SK-N-SH treated with all-trans-retinoic acid at 6 μM for 48 hours (cell line): Measurements from ENCODE around the gene SORCS2.
A peak's percentile ranks its signal among the peaks of the same experiment; 100 is the strongest.

ENCODE experiments used
- ATAC-seq: fragments of 200-7000 bp; cut with Tn5 transposase; 3 replicates; pipeline ENCODE4 v1.9.1; 2020; ENCODE audit warnings: mild to moderate bottlenecking, moderate library complexity
- ARNTL ChIP-seq: fragments of 450-650 bp; formaldehyde crosslinking; IDR thresholded peaks from 2 replicates; pipeline ENCODE4 v1.5.0; 2020; ENCODE audit warnings: low read depth, mild to moderate bottlenecking, moderate library complexity, borderline replicate concordance
- BACH2 ChIP-seq: fragments of 250-450 bp; sonication (Bioruptor Pico); IDR thresholded peaks from 2 replicates; pipeline ENCODE4 v1.9.0; 2021; ENCODE audit warnings: mild to moderate bottlenecking, borderline replicate concordance
- CSDC2 ChIP-seq: fragments of 250-450 bp; sonication (Bioruptor Pico); IDR thresholded peaks from 2 replicates; pipeline ENCODE4 v1.5.0; 2020; ENCODE audit warnings: mild to moderate bottlenecking, moderate library complexity
- ESRRG ChIP-seq: fragments of 250-450 bp; sonication (Bioruptor Pico); IDR thresholded peaks from 2 replicates; pipeline ENCODE4 v1.6.1; 2021; ENCODE audit warnings: mild to moderate bottlenecking
- ISL1 ChIP-seq: fragments of 250-450 bp; sonication (Bioruptor Pico); IDR thresholded peaks from 2 replicates; pipeline ENCODE4 v2.1.2; 2022; ENCODE audit warnings: mild to moderate bottlenecking, moderate library complexity
- OSR1 ChIP-seq: fragments of 250-450 bp; sonication (Bioruptor Pico); IDR thresholded peaks from 2 replicates; pipeline ENCODE4 v1.8.0; 2022; ENCODE audit warnings: moderate library complexity, mild to moderate bottlenecking, inconsistent platforms
- PPARA ChIP-seq: fragments of 250-450 bp; sonication (Bioruptor Pico); IDR thresholded peaks from 2 replicates; pipeline ENCODE4 v1.5.0; 2020; ENCODE audit warnings: mild to moderate bottlenecking, borderline replicate concordance
- RARB ChIP-seq: fragments of 250-450 bp; sonication (Bioruptor Pico); IDR thresholded peaks from 2 replicates; pipeline ENCODE4 v1.8.0; 2021; ENCODE audit warnings: mild to moderate bottlenecking, moderate library complexity
- SNAI2 ChIP-seq: fragments of 250-450 bp; sonication (Bioruptor Pico); IDR thresholded peaks from 2 replicates; pipeline ENCODE4 v1.5.0; 2020; ENCODE audit warnings: mild to moderate bottlenecking, moderate library complexity
- TCF4 ChIP-seq: fragments of 250-450 bp; sonication (Bioruptor Pico); IDR thresholded peaks from 2 replicates; pipeline ENCODE4 v1.8.0; 2021; ENCODE audit warnings: mild to moderate bottlenecking, moderate library complexity, borderline replicate concordance
- TOX ChIP-seq: fragments of 250-450 bp; sonication (Bioruptor Pico); IDR thresholded peaks from 2 replicates; pipeline ENCODE4 v1.8.0; 2021; ENCODE audit warnings: mild to moderate bottlenecking, moderate library complexity, borderline replicate concordance
- ZC3H10 ChIP-seq: fragments of 250-450 bp; sonication (Bioruptor Pico); IDR thresholded peaks from 2 replicates; pipeline ENCODE4 v1.5.1; 2021; ENCODE audit warnings: mild to moderate bottlenecking, moderate library complexity
- ZFP3 ChIP-seq: fragments of 250-450 bp; sonication (Bioruptor Pico); IDR thresholded peaks from 2 replicates; pipeline ENCODE4 v1.5.0; 2020; ENCODE audit warnings: mild to moderate bottlenecking, moderate library complexity
- ZFP30 ChIP-seq: fragments of 450-650 bp; formaldehyde crosslinking; IDR thresholded peaks from 2 replicates; pipeline ENCODE4 v1.5.0; 2022; ENCODE audit warnings: mild to moderate bottlenecking, moderate library complexity
- ZNF565 ChIP-seq: fragments of 450-650 bp; formaldehyde crosslinking; conservative IDR thresholded peaks from 2 replicates; pipeline ENCODE4 v1.5.0; 2020; ENCODE audit warnings: low read depth, mild to moderate bottlenecking, moderate library complexity
- ZNF70 ChIP-seq: fragments of 450-650 bp; formaldehyde crosslinking; IDR thresholded peaks from 2 replicates; pipeline ENCODE4 v1.5.0; 2020; ENCODE audit warnings: mild to moderate bottlenecking, moderate library complexity
- ZNF8 ChIP-seq: fragments of 450-650 bp; formaldehyde crosslinking; IDR thresholded peaks from 2 replicates; pipeline ENCODE4 v1.5.0; 2020; ENCODE audit warnings: mild to moderate bottlenecking, moderate library complexity
- TF ChIP-seq, protein P1 (sequence below): fragments of 250-450 bp; sonication (Bioruptor Pico); IDR thresholded peaks from 2 replicates; pipeline ENCODE4 v1.5.1; 2021; ENCODE audit warnings: mild to moderate bottlenecking, moderate library complexity
- TF ChIP-seq, protein P2 (sequence below): fragments of 250-450 bp; sonication (Bioruptor Pico); IDR thresholded peaks from 2 replicates; pipeline ENCODE4 v1.8.0; 2021; ENCODE audit warnings: low read depth, mild to moderate bottlenecking, moderate library complexity, borderline replicate concordance
- TF ChIP-seq, protein P3 (sequence below): fragments of 250-450 bp; sonication (Bioruptor Pico); IDR thresholded peaks from 2 replicates; pipeline ENCODE4 v1.5.0; 2020; ENCODE audit warnings: mild to moderate bottlenecking, moderate library complexity
- TF ChIP-seq, protein P4 (sequence below): fragments of 250-450 bp; sonication (Bioruptor Pico); IDR thresholded peaks from 2 replicates; pipeline ENCODE4 v1.5.1; 2020; ENCODE audit warnings: low read depth, mild to moderate bottlenecking, moderate library complexity
- TF ChIP-seq, protein P5 (sequence below): fragments of 250-450 bp; sonication (Bioruptor Pico); IDR thresholded peaks from 2 replicates; pipeline ENCODE4 v1.8.0; 2020; ENCODE audit warnings: mild to moderate bottlenecking, moderate library complexity, borderline replicate concordance

The SORCS2 gene

DNA sequence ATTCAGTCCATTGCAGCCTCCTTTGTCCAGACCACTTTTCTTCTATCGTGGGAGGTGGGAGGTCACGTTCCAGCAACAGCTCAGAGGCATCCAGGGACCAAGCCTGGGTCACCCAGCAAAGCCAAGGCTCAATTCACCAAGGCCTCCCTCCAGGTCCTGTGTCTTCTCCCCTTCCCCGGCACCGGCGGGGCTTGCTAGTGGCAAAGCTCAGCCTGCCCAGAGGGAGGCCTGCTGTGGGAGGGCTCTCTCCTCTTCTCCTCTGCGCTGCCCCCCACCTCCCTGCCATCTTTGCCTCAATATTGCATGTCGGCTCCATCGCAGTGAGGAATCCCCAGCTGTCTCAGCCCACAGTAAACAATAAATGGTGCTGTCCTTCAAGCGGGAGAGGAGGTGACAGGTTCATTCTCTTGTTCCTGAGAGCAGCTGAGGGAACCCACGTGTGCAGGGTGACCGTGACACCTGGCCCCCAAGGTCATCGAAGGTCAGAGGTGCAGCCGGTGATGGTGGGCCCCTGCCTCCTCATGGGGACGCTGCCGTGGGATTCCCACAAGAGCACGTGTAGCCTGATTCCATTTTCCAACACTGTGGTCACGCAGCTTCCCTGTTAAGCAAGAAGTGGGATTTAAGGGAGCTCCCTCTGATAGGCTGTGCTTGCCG is 353.9 kb downstream of the SORCS2 start:
- no peak for ATAC-seq
- TF ChIP-seq, protein P1, sequence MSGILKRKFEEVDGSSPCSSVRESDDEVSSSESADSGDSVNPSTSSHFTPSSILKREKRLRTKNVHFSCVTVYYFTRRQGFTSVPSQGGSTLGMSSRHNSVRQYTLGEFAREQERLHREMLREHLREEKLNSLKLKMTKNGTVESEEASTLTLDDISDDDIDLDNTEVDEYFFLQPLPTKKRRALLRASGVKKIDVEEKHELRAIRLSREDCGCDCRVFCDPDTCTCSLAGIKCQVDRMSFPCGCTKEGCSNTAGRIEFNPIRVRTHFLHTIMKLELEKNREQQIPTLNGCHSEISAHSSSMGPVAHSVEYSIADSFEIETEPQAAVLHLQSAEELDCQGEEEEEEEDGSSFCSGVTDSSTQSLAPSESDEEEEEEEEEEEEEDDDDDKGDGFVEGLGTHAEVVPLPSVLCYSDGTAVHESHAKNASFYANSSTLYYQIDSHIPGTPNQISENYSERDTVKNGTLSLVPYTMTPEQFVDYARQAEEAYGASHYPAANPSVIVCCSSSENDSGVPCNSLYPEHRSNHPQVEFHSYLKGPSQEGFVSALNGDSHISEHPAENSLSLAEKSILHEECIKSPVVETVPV (CRISPR knock-in tag) = no peak
- TF ChIP-seq OSR1 (CRISPR knock-in tag) = no peak
- TF ChIP-seq ESRRG (CRISPR knock-in tag) = no peak
- TF ChIP-seq TOX (CRISPR knock-in tag) = no peak
- no peak for TF ChIP-seq SNAI2
- no peak for TF ChIP-seq ZNF8 (CRISPR knock-in tag)
- TF ChIP-seq ZC3H10 = no peak
- TF ChIP-seq PPARA (CRISPR knock-in tag) = no peak
- no peak for TF ChIP-seq ZFP3 (CRISPR knock-in tag)
- TF ChIP-seq ZNF565 (CRISPR knock-in tag) = no peak
- TF ChIP-seq, protein P2, sequence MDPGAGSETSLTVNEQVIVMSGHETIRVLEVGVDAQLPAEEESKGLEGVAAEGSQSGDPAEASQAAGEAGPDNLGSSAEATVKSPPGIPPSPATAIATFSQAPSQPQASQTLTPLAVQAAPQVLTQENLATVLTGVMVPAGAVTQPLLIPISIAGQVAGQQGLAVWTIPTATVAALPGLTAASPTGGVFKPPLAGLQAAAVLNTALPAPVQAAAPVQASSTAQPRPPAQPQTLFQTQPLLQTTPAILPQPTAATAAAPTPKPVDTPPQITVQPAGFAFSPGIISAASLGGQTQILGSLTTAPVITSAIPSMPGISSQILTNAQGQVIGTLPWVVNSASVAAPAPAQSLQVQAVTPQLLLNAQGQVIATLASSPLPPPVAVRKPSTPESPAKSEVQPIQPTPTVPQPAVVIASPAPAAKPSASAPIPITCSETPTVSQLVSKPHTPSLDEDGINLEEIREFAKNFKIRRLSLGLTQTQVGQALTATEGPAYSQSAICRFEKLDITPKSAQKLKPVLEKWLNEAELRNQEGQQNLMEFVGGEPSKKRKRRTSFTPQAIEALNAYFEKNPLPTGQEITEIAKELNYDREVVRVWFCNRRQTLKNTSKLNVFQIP (CRISPR knock-in tag) = no peak
- no peak for TF ChIP-seq ZFP30
- no peak for TF ChIP-seq RARB
- TF ChIP-seq, protein P3, sequence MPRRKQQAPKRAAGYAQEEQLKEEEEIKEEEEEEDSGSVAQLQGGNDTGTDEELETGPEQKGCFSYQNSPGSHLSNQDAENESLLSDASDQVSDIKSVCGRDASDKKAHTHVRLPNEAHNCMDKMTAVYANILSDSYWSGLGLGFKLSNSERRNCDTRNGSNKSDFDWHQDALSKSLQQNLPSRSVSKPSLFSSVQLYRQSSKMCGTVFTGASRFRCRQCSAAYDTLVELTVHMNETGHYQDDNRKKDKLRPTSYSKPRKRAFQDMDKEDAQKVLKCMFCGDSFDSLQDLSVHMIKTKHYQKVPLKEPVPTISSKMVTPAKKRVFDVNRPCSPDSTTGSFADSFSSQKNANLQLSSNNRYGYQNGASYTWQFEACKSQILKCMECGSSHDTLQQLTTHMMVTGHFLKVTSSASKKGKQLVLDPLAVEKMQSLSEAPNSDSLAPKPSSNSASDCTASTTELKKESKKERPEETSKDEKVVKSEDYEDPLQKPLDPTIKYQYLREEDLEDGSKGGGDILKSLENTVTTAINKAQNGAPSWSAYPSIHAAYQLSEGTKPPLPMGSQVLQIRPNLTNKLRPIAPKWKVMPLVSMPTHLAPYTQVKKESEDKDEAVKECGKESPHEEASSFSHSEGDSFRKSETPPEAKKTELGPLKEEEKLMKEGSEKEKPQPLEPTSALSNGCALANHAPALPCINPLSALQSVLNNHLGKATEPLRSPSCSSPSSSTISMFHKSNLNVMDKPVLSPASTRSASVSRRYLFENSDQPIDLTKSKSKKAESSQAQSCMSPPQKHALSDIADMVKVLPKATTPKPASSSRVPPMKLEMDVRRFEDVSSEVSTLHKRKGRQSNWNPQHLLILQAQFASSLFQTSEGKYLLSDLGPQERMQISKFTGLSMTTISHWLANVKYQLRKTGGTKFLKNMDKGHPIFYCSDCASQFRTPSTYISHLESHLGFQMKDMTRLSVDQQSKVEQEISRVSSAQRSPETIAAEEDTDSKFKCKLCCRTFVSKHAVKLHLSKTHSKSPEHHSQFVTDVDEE = no peak
- no peak for TF ChIP-seq ISL1 (CRISPR knock-in tag)
- TF ChIP-seq, protein P4, sequence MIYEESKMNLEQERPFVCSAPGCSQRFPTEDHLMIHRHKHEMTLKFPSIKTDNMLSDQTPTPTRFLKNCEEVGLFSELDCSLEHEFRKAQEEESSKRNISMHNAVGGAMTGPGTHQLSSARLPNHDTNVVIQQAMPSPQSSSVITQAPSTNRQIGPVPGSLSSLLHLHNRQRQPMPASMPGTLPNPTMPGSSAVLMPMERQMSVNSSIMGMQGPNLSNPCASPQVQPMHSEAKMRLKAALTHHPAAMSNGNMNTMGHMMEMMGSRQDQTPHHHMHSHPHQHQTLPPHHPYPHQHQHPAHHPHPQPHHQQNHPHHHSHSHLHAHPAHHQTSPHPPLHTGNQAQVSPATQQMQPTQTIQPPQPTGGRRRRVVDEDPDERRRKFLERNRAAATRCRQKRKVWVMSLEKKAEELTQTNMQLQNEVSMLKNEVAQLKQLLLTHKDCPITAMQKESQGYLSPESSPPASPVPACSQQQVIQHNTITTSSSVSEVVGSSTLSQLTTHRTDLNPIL = no peak
- TF ChIP-seq, protein P5, sequence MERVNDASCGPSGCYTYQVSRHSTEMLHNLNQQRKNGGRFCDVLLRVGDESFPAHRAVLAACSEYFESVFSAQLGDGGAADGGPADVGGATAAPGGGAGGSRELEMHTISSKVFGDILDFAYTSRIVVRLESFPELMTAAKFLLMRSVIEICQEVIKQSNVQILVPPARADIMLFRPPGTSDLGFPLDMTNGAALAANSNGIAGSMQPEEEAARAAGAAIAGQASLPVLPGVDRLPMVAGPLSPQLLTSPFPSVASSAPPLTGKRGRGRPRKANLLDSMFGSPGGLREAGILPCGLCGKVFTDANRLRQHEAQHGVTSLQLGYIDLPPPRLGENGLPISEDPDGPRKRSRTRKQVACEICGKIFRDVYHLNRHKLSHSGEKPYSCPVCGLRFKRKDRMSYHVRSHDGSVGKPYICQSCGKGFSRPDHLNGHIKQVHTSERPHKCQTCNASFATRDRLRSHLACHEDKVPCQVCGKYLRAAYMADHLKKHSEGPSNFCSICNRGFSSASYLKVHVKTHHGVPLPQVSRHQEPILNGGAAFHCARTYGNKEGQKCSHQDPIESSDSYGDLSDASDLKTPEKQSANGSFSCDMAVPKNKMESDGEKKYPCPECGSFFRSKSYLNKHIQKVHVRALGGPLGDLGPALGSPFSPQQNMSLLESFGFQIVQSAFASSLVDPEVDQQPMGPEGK = no peak
- no peak for TF ChIP-seq ARNTL (CRISPR knock-in tag)

DNA sequence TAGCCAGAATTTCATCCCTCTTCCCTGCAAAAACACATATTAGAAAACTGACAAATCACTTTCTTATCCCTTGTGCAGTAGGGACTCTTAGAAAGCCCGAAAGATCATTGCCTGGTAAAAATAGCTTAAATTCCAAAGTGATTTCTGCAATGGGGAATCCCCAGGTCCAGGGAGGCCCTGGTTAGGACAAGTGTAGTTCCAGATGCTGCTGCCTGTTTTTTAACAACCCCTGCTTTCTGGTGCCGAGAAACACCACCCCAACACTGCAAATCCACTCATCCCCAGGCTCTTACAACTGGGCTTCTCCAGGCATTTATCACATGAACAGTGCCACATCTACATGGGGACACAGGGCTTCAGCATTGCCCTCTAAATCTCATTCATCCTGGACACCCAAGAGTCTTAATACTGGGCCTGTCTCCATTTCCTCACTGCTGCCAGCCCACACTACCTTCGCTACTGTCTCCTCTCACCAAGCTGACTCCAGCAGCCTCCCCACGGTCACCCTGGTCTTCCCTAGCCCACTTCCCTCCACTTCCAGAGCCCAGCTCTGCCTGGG is 354.6 kb downstream of the SORCS2 start:
- ATAC-seq = peak; percentile 84
- TF ChIP-seq ZNF70 (CRISPR knock-in tag) (no peak), ISL1 (CRISPR knock-in tag) (no peak), BACH2 (CRISPR knock-in tag) (no peak), ESRRG (CRISPR knock-in tag) (no peak), ZFP30 (no peak), TCF4 (CRISPR knock-in tag) (no peak), CSDC2 (CRISPR knock-in tag) (no peak), OSR1 (CRISPR knock-in tag) (no peak), ZNF8 (CRISPR knock-in tag) (no peak)
- TF ChIP-seq, protein P1 (CRISPR knock-in tag) = no peak
- TF ChIP-seq, protein P3 = no peak
- TF ChIP-seq, protein P4 = no peak
- TF ChIP-seq, protein P5 = no peak
